MV-4-11 (cell line): ENCODE data around the gene SAMD14.

Experiments used
- DNase-seq: peaks from one replicate; lab custom pipeline; 2025; lab: John Stamatoyannopoulos, UW

SAMD14 gene

DNA sequence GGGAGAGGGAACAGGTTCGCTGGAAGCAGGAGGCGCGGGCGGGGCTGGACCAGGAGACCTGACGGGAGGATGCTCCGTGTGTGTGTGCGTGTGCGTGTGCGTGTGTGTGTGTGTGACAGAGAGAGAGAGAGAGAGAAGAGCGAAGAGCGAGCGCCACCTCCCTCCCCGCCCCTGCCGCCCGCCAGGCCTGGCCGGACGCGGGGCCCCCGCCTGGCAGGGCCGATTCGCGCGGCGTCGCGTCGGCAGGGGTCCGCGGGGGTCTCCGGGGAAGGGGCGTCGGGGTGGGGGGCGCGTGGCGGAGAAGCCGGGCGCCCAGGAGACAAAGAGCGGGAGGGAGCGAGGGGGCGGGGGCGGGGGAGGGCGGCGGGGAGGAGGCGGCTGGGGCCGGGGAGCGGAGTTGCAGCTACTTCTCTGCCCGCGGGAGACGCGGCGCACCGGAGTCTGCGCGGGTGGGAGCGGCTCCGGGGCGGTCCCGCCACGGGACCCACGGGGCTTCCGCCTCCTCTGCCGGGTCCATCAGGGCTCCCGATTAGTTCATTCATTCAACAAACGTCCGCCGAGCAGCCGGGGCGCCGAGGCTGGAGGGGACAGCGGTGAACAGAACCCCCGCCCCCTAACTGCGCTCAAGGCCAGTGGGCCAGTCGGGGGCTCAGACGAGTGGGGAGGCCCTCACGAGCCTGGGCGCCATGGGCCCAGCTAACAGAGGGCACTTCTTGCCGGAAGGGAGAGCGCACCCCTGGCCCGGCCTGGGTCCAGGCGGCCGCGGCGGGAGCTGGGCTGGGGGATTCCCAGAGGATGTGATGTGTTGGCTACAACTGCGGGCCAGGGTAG, at the start of gene SAMD14:
Gene SAMD14, minus strand, starts transcription at position 433 of the 831 bp plus-strand sequence. CDS start 5,201 bp downstream, outside the sequence.
- DNase-seq: peak; percentile 14

- peak; percentile 22 for DNase-seq
These were observed 48.2 kb upstream of the SAMD14 start for GRCh38 chr17:50177983-50178834.

- no peak for DNase-seq
These were observed 47.5 kb upstream of the SAMD14 start for GRCh38 chr17:50177476-50177875.

- no peak for DNase-seq
These were observed 46.8 kb upstream of the SAMD14 start for GRCh38 chr17:50176559-50177357.

GRCh38 chr17:50175035-50175807, 45.3 kb upstream of the SAMD14 start:
- DNase-seq: no peak

DNA sequence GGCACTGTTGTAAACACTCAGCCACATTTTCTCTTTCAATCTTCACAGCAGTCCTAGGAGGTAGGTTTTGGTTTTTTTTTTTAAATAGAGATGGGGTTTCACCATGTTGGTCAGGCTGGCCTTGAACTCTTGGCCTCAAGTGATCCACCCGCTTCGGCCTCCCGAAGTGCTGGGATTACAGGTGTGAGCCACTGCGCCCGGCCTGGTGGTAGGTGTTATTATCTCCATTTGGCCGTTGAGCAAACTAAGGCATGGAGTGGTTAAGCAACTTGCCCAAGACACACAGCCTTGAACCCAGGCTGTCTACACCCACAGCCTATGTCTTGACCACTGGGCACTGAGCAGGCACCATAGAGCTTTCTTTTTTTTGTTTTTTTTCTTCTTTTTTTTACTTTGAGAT, 44.5 kb upstream of the SAMD14 start:
- no peak for DNase-seq

DNA sequence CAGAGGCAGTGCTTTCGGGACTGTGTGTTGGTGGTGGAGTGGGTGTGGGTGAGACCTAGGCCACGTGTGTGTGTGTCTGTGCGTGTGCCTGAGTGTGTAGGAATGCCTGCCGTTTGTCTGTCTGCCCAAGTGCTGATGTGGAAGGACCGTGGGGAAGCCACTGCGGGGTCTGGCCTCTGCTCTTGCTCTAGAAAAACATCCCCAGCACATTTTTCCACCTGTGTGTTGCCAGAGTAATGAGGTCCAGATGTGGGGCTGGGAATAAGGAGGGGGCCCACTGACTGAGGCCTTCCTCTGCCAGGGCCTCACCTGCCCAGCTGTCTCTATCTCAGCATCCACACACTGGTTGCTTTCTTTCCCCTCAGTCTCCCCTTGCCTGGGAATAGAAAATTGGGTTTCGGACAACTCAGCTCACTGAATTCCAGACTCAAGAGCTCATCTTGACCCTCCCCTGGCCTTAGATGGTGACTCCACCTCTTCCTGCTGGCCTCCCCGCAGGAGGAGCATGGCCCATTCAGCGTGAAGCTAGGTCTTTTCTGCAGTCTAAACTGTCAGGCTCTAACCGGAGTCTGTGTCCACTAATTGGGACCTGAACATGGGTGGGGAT, 43.5 kb upstream of the SAMD14 start:
- DNase-seq: no peak

- DNase-seq: no peak
These were observed 43.0 kb upstream of the SAMD14 start for GRCh38 chr17:50172936-50173334.

DNA sequence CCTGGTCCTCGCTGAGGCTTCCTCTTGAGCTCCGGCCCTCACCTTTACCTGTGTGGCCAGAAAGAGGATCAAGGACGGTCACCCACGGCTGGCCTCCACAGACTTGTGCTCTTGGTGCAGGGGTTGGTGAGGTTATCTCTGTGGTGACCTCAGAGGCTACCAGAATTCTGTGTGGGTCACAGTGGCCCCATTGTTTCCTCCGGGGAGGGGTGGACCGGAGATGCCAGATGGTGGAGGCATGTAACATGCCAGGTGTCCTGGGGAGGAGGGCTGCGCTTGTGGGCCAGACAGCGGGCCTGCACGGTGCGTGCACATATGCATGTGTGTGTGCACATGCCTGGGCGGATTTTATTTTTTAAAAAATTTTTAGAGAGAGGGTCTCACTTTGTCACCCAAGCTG, 42.2 kb upstream of the SAMD14 start:
- no peak for DNase-seq

DNA sequence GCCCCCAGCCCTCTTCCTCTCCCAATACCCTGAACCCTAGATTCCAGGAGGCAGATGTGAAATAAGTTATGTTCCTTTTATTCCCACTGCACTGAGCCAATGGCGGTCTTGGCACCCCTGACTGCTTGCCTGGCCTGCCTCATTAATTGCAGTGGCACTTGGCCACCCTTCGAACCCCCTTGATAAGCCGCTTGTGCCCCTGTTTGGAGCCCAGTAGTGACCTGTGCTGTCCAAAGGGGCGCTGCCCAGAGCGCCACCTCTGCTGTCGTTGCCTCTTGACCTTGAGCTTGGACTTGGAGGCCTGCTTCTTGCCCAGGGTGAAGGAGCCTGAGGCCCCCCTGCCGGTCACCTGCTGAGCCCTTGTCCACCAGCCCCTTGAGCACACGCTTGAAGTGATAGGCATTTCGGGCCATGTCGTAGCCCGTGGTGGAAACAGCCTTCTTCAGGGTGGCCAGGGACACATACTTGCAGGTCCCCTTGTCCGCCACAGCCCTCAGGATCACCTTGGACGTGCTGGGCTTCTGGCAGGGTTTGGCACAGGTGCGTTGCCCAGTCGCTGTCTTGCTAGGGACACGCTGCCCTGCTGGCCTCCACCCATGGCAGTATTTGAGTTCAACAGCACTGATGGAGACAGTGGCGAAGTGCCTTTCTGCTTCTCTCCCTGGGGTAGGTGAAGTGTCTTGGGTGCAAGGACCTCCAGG, 41.6 kb upstream of the SAMD14 start:
- no peak for DNase-seq

DNA sequence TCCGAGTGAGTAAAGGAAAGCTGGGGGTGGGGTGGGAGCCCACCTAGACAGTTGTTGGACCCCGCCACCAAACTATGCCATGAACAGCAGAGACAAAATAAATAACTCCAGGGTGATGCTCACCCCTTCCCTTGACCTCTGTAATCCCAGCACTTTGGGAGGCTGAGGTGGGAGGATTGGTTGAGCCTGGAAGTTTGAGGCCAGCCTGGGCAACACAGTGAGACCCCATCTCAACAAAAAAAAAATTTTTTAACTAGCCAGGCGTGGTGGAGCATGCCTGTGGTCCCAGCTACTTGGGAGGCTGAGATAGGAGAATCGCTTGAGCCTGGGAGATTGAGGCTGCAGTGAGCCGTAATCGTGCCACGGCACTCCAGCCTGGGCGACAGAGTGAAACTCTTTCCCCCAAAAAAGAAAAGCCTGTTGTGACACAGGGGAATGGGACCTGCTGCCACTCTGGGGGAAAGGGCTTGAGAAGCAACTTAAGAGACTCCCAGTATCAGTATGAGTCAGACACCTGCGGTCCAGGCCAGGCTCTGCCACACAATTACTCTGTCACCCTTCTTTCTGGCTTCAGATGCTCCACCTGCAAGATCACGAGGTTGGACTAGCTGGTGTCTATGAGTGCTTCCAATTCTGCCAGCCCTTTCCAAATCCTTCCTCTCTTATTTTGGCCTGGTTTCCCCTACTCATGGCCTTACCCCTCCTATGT, 40.9 kb upstream of the SAMD14 start:
- DNase-seq: peak; percentile 28

DNA sequence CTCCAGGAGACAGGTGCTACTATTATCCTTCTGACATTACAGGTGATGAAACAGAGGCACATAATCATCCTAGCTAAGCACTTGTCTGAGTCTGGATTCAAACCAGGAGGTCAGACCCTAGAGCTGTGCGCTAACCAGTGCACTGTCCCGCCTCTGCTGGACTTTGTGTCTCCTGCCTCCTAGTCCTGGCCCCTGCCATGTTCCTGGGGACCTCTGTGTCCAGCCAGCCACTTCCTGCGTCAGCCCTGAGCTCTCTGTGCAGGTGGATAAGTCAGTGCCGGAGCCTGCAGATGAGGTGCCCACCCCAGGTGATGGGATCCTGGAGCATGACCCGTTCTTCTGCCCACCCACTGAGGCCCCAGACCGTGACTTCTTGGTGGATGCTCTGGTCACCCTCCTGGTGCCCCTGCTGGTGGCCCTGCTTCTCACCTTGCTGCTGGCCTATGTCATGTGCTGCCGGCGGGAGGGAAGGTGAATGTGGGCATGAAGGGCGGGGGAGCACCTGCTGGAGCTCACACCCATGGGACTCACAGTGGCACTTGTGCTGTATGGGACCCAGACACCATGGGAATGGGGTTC, 40.0 kb upstream of the SAMD14 start:
- DNase-seq: no peak

DNA sequence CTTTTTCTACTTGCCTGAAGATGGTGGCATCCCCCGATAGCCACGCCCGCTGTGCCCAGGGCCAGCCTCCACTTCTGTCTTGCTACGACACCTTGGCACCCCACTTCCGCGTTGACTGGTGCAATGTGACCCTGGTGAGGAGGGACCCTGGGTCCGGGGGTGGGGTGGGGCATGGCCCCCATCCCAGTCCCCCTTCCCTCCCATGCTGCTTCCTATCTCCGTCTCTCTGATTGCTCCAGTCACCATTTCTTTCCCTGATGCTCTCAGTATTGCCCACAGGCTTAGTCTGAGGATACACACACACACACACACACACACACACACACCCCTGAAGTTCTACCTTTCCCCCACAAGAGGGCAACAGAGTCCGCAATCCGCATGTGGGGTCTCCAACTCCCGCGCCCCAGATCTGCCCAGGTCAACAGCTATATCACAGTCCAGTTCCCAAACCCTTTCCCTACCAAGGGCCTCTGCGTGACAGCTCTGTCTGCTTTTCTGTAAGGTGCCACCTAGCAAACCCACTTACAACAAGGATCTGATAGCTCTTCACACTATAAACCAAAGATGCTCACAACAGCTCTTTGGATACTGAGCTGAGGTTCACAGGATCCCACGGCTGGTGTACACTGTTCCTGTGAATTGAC, 39.3 kb upstream of the SAMD14 start:
- DNase-seq: peak; percentile 42

DNA sequence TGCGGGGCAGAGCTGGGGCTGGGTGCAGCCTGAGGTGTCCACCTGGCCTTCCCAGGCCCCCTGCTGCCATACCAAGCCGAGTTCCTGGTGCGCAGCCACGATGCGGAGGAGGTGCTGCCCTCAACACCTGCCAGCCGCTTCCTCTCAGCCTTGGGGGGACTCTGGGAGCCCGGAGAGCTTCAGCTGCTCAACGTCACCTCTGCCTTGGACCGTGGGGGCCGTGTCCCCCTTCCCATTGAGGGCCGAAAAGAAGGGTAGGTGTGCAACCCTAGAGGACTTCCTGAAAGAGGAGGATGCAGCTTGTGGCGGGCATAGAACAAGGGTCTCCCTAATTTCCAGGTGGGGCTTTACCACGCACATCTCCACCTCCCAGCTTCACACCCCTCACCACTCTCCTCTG, 38.4 kb upstream of the SAMD14 start:
- DNase-seq: no peak

DNA sequence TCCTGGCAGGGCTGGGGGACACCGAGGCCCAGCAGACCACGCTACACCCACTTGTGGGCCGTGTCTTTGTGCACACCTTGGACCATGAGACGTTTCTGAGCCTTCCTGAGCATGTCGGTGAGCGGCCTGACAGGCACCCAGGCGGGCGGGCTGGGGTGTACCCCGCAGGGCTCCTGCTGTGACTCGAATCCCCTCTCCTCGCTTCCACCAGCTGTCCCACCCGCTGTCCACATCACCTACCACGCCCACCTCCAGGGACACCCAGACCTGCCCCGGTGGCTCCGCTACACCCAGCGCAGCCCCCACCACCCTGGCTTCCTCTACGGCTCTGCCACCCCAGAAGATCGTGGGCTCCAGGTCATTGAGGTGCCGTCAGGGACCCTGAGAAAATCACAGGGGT, 37.4 kb upstream of the SAMD14 start:
- DNase-seq: no peak

DNA sequence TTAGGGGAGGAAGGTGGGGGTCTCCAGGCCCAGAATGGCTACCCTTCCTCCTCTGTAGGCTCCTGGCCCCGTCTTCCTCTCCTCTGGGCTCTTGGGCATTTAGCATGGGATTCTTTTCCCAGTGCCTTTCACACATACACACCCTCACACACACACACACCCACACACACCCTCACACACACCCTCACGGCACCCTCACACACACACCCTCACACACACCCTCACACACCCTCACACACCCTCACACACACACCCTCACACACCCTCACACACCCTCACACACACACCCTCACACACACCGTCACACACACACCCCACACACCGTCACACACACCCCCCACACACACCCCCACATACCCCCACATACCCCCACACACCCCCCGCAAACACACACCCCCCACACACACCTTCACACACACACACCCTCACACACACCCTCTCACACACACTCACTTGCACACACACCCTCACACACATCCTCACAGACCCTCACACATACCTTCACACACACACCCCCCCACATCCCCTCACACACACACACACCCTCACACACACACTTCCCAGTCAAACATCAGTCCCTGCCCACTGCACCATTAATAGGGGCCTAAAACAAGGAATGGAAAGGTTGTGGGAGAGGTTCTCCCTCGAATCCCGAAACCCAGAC, 36.7 kb upstream of the SAMD14 start:
- DNase-seq: no peak

DNA sequence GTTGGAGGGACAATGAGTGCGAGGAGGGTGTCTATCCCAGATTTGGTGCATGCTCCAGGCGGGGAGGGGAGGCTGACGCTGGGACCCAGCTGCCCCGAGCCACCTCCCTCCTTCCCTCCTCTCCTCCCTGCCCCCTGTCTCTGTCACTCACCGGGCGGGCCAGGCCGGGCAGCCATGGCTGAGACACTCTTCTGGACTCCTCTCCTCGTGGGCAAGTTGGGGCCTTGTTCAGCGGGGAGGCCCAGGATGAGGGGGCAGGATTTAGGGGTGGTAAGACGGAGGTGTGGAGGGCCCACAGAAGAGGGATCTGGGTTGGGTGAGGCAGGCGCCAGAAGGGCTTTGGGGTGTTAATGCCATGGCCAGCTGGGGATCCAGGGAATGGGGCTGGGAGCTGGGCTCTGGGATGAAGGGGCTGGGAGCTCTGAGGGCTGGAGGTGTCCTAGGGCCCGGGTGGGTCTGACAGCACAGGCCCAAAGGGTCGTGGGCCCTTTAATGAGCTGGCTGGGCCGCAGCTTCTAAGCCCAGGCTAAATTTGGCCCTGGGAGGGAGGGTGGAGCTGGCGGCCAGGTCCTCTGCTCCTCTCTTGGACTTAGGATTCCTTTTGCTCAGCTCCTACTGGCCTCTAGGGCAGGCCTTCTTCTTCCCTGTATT, 36.0 kb upstream of the SAMD14 start, which contains the start of gene SGCA:
Gene SGCA, plus strand, starts transcription at position 139 of the 651 bp plus-strand sequence. Its CDS starts 36 bp downstream, at position 175.
- DNase-seq: no peak

DNA sequence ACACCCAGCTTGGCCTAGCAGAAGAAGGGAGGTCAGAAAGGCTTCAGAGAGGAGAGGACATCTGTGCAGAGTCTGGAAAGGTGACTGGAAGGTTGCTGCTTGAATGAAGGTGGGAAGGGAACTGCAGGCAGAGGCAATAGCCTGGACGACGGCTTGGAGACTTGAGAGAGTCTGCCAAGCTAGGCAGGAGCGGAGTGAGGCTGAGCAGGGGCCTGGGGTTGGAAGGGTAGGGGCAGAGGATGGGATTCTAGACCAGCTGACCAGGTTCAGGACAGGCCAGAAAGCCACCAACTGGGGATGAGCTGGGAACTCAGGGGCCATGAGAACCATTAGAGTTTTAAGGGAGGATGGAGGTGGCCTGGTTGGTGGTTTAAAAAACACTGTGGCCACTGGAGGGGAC, 35.5 kb upstream of the SAMD14 start:
- DNase-seq: no peak
